H1 (cell line): ENCODE measurements around the gene HSD3B1. TPM values are rescaled to one million over a fixed set of nuclear protein-coding genes. Genes with fewer than 3 reads are reported as not detected.

Source experiments
- CTCF ChIA-PET: fragments of 300-600 bp; sonication (Branson Sonifier 250); formaldehyde crosslinking; loops from one replicate; lab custom pipeline; 2021; ENCODE audit not compliant: partially characterized antibody; lab: Charles Lee
- POLR2A ChIA-PET: fragments of 300-600 bp; sonication (Branson Sonifier 250); formaldehyde crosslinking; loops from one replicate; lab custom pipeline; 2021; ENCODE audit warnings: inconsistent platforms; ENCODE audit not compliant: partially characterized antibody; lab: Charles Lee
- DNase-seq, 2 experiments: peaks; one replicate each; pipeline versions ENCODE4 v3.0.0 to v3.0.0-alpha.2; 2010 to 2022; ENCODE audit warnings: low spot score in 2 of 2, low read depth in 1 of 2, mixed read lengths in 1 of 2
- FAIRE-seq: peaks from 2 replicates; lab custom pipeline; 2011; peaks lifted over from hg19 to GRCh38; lab: Jason Lieb, UNC
- H2AFZ ChIP-seq: 2 replicates; pipeline ENCODE4 v1.8.1; 2012; ENCODE audit warnings: low read length, inconsistent platforms
- H2AK5ac ChIP-seq: 2 replicates; pipeline ENCODE4 v1.6.1; 2013; ENCODE audit warnings: low read depth, low read length
- H2BK120ac ChIP-seq: replicated peaks from 2 replicates; pipeline ENCODE3; 2013; ENCODE audit warnings: low read depth, low read length, inconsistent platforms
- H2BK12ac ChIP-seq: 2 replicates; pipeline ENCODE4 v1.6.1; 2013; ENCODE audit warnings: low read depth, low read length
- H2BK15ac ChIP-seq: 2 replicates; pipeline ENCODE4 v1.6.1; 2013; ENCODE audit warnings: low read length
- H2BK20ac ChIP-seq: 2 replicates; pipeline ENCODE4 v1.6.1; 2013; ENCODE audit warnings: low read length
- H2BK5ac ChIP-seq: 2 replicates; pipeline ENCODE4 v1.6.1; 2013; ENCODE audit warnings: low read depth, low read length
- H3K14ac ChIP-seq: 2 replicates; pipeline ENCODE4 v1.6.1; 2013; ENCODE audit warnings: inconsistent platforms; ENCODE audit not compliant: insufficient read length
- H3K18ac ChIP-seq: 2 replicates; pipeline ENCODE4 v1.6.1; 2013; ENCODE audit warnings: low read length; ENCODE audit errors: extremely low read depth
- H3K23ac ChIP-seq: 2 replicates; pipeline ENCODE4 v1.6.1; 2013; ENCODE audit warnings: inconsistent platforms; ENCODE audit not compliant: insufficient read length
- H3K23me2 ChIP-seq: 2 replicates; pipeline ENCODE4 v1.6.1; 2013; ENCODE audit warnings: low read depth, low read length
- H3K27ac ChIP-seq: 2 replicates; pipeline ENCODE4 v1.6.1; 2011; ENCODE audit warnings: low read depth, low read length, inconsistent platforms
- H3K27me3 ChIP-seq, 4 experiments: replicated peaks in 1 of 4; 1 replicate in 1 of 4; 2 replicates in 3 of 4; pipeline versions ENCODE4 v1.6.1 to v1.8.1; 2011 to 2013; ENCODE audit warnings: low read length in 3 of 4, mild to moderate bottlenecking in 3 of 4, inconsistent platforms in 2 of 4, mixed read lengths in 2 of 4, moderate library complexity in 1 of 4; ENCODE audit not compliant: control insufficient read depth in 3 of 4, insufficient read depth in 3 of 4; ENCODE audit errors: extremely low read depth in 1 of 4
- H3K36me3 ChIP-seq, 4 experiments: 2 replicates each; pipeline versions ENCODE4 v1.6.1 to v1.8.1; 2011 to 2013; ENCODE audit warnings: mild to moderate bottlenecking in 4 of 4, low read length in 3 of 4, moderate library complexity in 2 of 4, control low read depth in 1 of 4, inconsistent platforms in 1 of 4; ENCODE audit not compliant: insufficient read depth in 4 of 4, control insufficient read depth in 2 of 4
- H3K4ac ChIP-seq: replicated peaks from 2 replicates; pipeline ENCODE3; 2013; ENCODE audit warnings: low read length, low read depth, mixed read lengths, inconsistent platforms; ENCODE audit not compliant: insufficient read length
- H3K4me1 ChIP-seq, 4 experiments: replicated peaks in 1 of 4; 1 replicate in 1 of 4; 2 replicates in 3 of 4; pipeline versions ENCODE4 v1.6.1 to v1.8.1; 2011 to 2013; ENCODE audit warnings: low read length in 3 of 4, inconsistent platforms in 2 of 4, mixed read lengths in 1 of 4; ENCODE audit not compliant: insufficient read depth in 4 of 4, control insufficient read depth in 3 of 4
- H3K4me2 ChIP-seq, 2 experiments: 2 replicates each; pipeline versions ENCODE4 v1.6.1 to v1.8.1; 2011 to 2013; ENCODE audit warnings: low read depth in 2 of 2, low read length in 2 of 2, control low read depth in 1 of 2, inconsistent platforms in 1 of 2, mild to moderate bottlenecking in 1 of 2; ENCODE audit not compliant: insufficient read depth in 1 of 2
- H3K4me3 ChIP-seq, 4 experiments: fragments of 200-600, 300-600 bp in 1 of 4; sonication (generic), shearing (Covaris generic), sonication (Bioruptor Twin) in 1 of 4; 2 replicates each; pipeline versions ENCODE4 v1.5.1 to v1.8.1; 2011 to 2016; ENCODE audit warnings: low read length in 4 of 4, low read depth in 3 of 4, control low read depth in 2 of 4, inconsistent platforms in 2 of 4, mild to moderate bottlenecking in 2 of 4, mixed read lengths in 1 of 4, moderate library complexity in 1 of 4; ENCODE audit not compliant: insufficient read depth in 2 of 4; ENCODE audit errors: extremely low read depth in 1 of 4
- H3K56ac ChIP-seq: replicated peaks from 2 replicates; pipeline ENCODE3; 2013; ENCODE audit warnings: low read depth, mild to moderate bottlenecking, mixed read lengths, low read length, inconsistent platforms; ENCODE audit not compliant: insufficient read length
- H3K79me1 ChIP-seq: 2 replicates; pipeline ENCODE4 v1.6.1; 2013; ENCODE audit warnings: low read depth, low read length, control low read depth
- H3K79me2 ChIP-seq, 2 experiments: 2 replicates each; pipeline versions ENCODE4 v1.6.1 to v1.8.1; 2012 to 2013; ENCODE audit warnings: low read length in 2 of 2, mild to moderate bottlenecking in 2 of 2, inconsistent platforms in 1 of 2; ENCODE audit not compliant: insufficient read depth in 2 of 2, control insufficient read depth in 1 of 2
- H3K9ac ChIP-seq, 4 experiments: replicated peaks in 1 of 4; 1 replicate in 1 of 4; 2 replicates in 3 of 4; pipeline versions ENCODE4 v1.6.1 to v1.8.1; 2011 to 2013; ENCODE audit warnings: low read depth in 3 of 4, low read length in 3 of 4, control low read depth in 2 of 4, mild to moderate bottlenecking in 2 of 4, moderate library complexity in 2 of 4, inconsistent platforms in 1 of 4; ENCODE audit errors: extremely low read depth in 1 of 4
- H3K9me3 ChIP-seq, 2 experiments: 2 replicates each; pipeline versions ENCODE4 v1.6.1 to v1.8.1; 2012 to 2013; ENCODE audit warnings: mild to moderate bottlenecking in 2 of 2, moderate library complexity in 2 of 2, control low read depth in 1 of 2, inconsistent platforms in 1 of 2, low read depth in 1 of 2, low read length in 1 of 2, mixed read lengths in 1 of 2; ENCODE audit not compliant: insufficient read depth in 2 of 2
- H4K20me1 ChIP-seq, 2 experiments: replicated peaks in 1 of 2; 2 replicates each; pipeline versions ENCODE3 to v1.8.1; 2011 to 2013; ENCODE audit warnings: inconsistent platforms in 2 of 2, low read length in 2 of 2, mild to moderate bottlenecking in 1 of 2; ENCODE audit not compliant: insufficient read depth in 2 of 2, control insufficient read depth in 1 of 2
- H4K5ac ChIP-seq: 2 replicates; pipeline ENCODE4 v1.6.1; 2013; ENCODE audit warnings: low read length, low read depth, mixed read lengths, inconsistent platforms; ENCODE audit not compliant: insufficient read length
- H4K8ac ChIP-seq: 2 replicates; pipeline ENCODE4 v1.8.0; 2013; ENCODE audit warnings: mild to moderate bottlenecking, moderate library complexity, low read length, inconsistent platforms; ENCODE audit not compliant: insufficient read depth; ENCODE audit errors: extremely low read depth
- H4K91ac ChIP-seq: replicated peaks from 2 replicates; pipeline ENCODE3; 2013; ENCODE audit warnings: low read length, mixed read lengths, inconsistent platforms; ENCODE audit not compliant: insufficient read length
- ASH2L ChIP-seq: fragments of 200-600, 300-600 bp; sonication (generic); IDR thresholded peaks from one replicate; pipeline ENCODE4 v1.7.1; 2017; ENCODE audit warnings: low read length
- BACH1 ChIP-seq: IDR thresholded peaks from 2 replicates; pipeline ENCODE4 v1.6.1; 2012; ENCODE audit warnings: low read length, improper control_type of control experiment
- CTBP2 ChIP-seq: IDR thresholded peaks from 2 replicates; pipeline ENCODE4 v1.7.0; 2011; ENCODE audit warnings: borderline replicate concordance, mild to moderate bottlenecking, moderate library complexity, mixed read lengths, low read length; ENCODE audit not compliant: insufficient read depth, insufficient read length
- GABPA ChIP-seq: IDR thresholded peaks from 2 replicates; pipeline ENCODE4 v1.6.1; 2011; ENCODE audit warnings: mild to moderate bottlenecking, low read length, moderate library complexity, borderline replicate concordance; ENCODE audit not compliant: insufficient read depth
- JUND ChIP-seq: IDR thresholded peaks from 2 replicates; pipeline ENCODE4 v1.6.1; 2011; ENCODE audit warnings: mild to moderate bottlenecking, improper control_type of control experiment, low read length
- KDM4A ChIP-seq: IDR thresholded peaks from one replicate; pipeline ENCODE4 v1.7.1; 2012; ENCODE audit warnings: low read depth, mild to moderate bottlenecking, moderate library complexity, low read length, inconsistent platforms; ENCODE audit not compliant: severe bottlenecking
- MAFK ChIP-seq: IDR thresholded peaks from 2 replicates; pipeline ENCODE4 v1.6.1; 2012; ENCODE audit warnings: low read depth, mild to moderate bottlenecking, improper control_type of control experiment, low read length
- NRF1 ChIP-seq: IDR thresholded peaks from 2 replicates; pipeline ENCODE4 v1.6.1; 2011; ENCODE audit warnings: mild to moderate bottlenecking, low read depth, low read length, improper control_type of control experiment
- RBBP5 ChIP-seq: IDR thresholded peaks from 2 replicates; pipeline ENCODE4 v1.7.1; 2012; ENCODE audit warnings: low read depth, mild to moderate bottlenecking, inconsistent platforms, low read length, moderate library complexity, borderline replicate concordance
- RXRA ChIP-seq: IDR thresholded peaks from 2 replicates; pipeline ENCODE4 v1.6.1; 2011; ENCODE audit warnings: low read depth, mild to moderate bottlenecking, low read length, moderate library complexity; ENCODE audit not compliant: insufficient read depth
- SP2 ChIP-seq: IDR thresholded peaks from 2 replicates; pipeline ENCODE4 v1.6.1; 2012; ENCODE audit warnings: mild to moderate bottlenecking, low read length, inconsistent platforms
- SRF ChIP-seq: IDR thresholded peaks from 2 replicates; pipeline ENCODE4 v1.6.1; 2011; ENCODE audit warnings: mild to moderate bottlenecking, low read depth, low read length, moderate library complexity
- SUZ12 ChIP-seq: fragments of 200-600 bp; sonication (generic); IDR thresholded peaks from 2 replicates; pipeline ENCODE4 v1.6.1; 2012; ENCODE audit warnings: mild to moderate bottlenecking, inconsistent platforms, low read length, moderate library complexity, mixed read lengths
- TAF1 ChIP-seq: IDR thresholded peaks from 2 replicates; pipeline ENCODE4 v1.6.1; 2011; ENCODE audit warnings: mild to moderate bottlenecking, low read depth, low read length
- WGBS, 2 experiments: shearing (Covaris generic) in 1 of 2; methylation state at CpG; one replicate each; pipeline versions ENCODE4 v1.1.6 to v1.1.7; 2013 to 2015; ENCODE audit warnings: low lambda C conversion rate in 2 of 2, mixed read lengths in 2 of 2, inconsistent platforms in 1 of 2, low coverage in 1 of 2, missing lambda C conversion rate in 1 of 2; ENCODE audit not compliant: insufficient replicate concordance in 2 of 2, insufficient coverage in 1 of 2, insufficient read length in 1 of 2; ENCODE audit errors: extremely low coverage in 1 of 2, missing lambda C conversion rate in 1 of 2; 5-methylcytosine and 5-hydroxymethylcytosine counted together
- polyA plus RNA-seq, 7 experiments: library from polyadenylated mRNA; depleted of rRNA in 3 of 7; stranded (reverse) in 5 of 7; unstranded in 2 of 7; fragments of >200 nt in 5 of 7; fragments of 200-250 nt in 2 of 7; gene quantifications; 1 replicate in 5 of 7; 2 replicates in 1 of 7; 4 replicates in 1 of 7; pipeline versions ENCODE4 v1.2.1 to v1.2.3, GENCODE V29; 2011 to 2013; ENCODE audit warnings: missing spikeins in 2 of 7, mixed read lengths in 2 of 7
- total RNA-seq: library from RNA; stranded (reverse); fragmentation: NEBNext Ultra II Directional; extraction: Animal tissue kit (Norgen Biotek cat#: 25700); gene quantifications from 2 replicates; pipeline ENCODE4 v1.2.1, GENCODE V29; 2021
- TF ChIP-seq, protein P1 (sequence below): IDR thresholded peaks from 2 replicates; pipeline ENCODE4 v1.6.1; 2011; ENCODE audit warnings: low read depth, mild to moderate bottlenecking, low read length; ENCODE audit not compliant: insufficient read depth

Gene HSD3B1
- total and polyA plus RNA-seq, 2 of the 8 experiments (the other 6 are each of a cell fraction or from before 2014, with no cell fraction given) = not detected

DNA sequence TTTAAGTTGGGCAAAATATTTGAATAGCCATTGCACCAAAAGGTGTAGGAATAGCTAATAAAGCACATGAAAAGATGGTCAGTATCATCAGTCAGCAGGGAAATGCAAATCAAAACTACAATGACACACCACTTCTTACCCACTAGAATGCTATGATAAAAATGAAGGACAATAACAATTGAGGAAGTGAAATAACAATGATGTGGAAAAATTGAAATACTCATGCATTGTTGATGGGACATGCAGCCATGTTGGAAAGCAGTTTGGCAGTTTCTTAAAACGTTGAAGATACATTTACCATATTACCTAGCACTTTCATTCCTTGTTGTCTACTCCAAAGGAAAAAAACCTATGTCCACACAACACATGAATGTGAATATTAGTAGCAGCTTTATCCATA is 28.4 kb downstream of the HSD3B1 start:
- Histone ChIP-seq H3K14ac (no peak overlapping the region), H3K79me1 (no peaks in the 10 kb centered on the region), H2BK120ac (no peak overlapping the region), H3K79me2 (no peaks in the 10 kb centered on the region), H3K23ac (no peak overlapping the region), H4K91ac (no peak overlapping the region), H4K5ac (no peak overlapping the region), H2BK20ac (no peak overlapping the region), H3K27ac (no peak overlapping the region), H3K27me3 (no peaks in the 10 kb centered on the region), H3K9ac (no peak overlapping the region), H3K23me2 (no peaks in the 10 kb centered on the region), H3K4me1 (no peaks in the 10 kb centered on the region), H2BK5ac (no peak overlapping the region), H2AK5ac (no peak overlapping the region), H3K4ac (no peak overlapping the region), H3K36me3 (no peaks in the 10 kb centered on the region), H3K9me3 (no peaks in the 10 kb centered on the region), H4K8ac (no peak overlapping the region), H4K20me1 (no peaks in the 10 kb centered on the region), H3K4me2 (no peak overlapping the region), H3K18ac (no peak overlapping the region), H3K4me3 (no peak overlapping the region), H2BK15ac (no peak overlapping the region), H3K56ac (no peak overlapping the region), H2BK12ac (no peak overlapping the region), H2AFZ (no peak overlapping the region)
- CTCF ChIA-PET = interaction anchor here (1.2 kb wide), 1 partner anchor 59 kb away, joined by 3 read pairs; no protein-coding TSS in a partner anchor
- 79% methylated on average over 1 of the region's 1 CpG; no CpG with 5 or more reads in 1 of the 2 experiments for WGBS, 2 experiments
- DNase-seq = no peak
- no peak for FAIRE-seq
- POLR2A ChIA-PET = no interaction called here
- no peak for TF ChIP-seq KDM4A
- TF ChIP-seq BACH1 = no peak
- TF ChIP-seq SRF = no peak
- TF ChIP-seq, protein P1, sequence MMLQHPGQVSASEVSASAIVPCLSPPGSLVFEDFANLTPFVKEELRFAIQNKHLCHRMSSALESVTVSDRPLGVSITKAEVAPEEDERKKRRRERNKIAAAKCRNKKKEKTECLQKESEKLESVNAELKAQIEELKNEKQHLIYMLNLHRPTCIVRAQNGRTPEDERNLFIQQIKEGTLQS = no peak
- TF ChIP-seq MAFK = no peak
- TF ChIP-seq GABPA = no peak
- TF ChIP-seq SUZ12 = no peak
- no peak for TF ChIP-seq RXRA
- no peak for TF ChIP-seq NRF1
- TF ChIP-seq CTBP2 = no peak
- TF ChIP-seq ASH2L = no peak
- TF ChIP-seq RBBP5 = no peak
- no peak for TF ChIP-seq SP2
- no peak for TF ChIP-seq TAF1
- no peak for TF ChIP-seq JUND
